ENCODE data around the gene UBALD2. TPM values are rescaled to one million over a fixed set of nuclear protein-coding genes. Genes with fewer than 3 reads are reported as not detected.

UBALD2 gene
- total RNA-seq, 1 donor from 2014 or later, result 3.4 TPM

DNA sequence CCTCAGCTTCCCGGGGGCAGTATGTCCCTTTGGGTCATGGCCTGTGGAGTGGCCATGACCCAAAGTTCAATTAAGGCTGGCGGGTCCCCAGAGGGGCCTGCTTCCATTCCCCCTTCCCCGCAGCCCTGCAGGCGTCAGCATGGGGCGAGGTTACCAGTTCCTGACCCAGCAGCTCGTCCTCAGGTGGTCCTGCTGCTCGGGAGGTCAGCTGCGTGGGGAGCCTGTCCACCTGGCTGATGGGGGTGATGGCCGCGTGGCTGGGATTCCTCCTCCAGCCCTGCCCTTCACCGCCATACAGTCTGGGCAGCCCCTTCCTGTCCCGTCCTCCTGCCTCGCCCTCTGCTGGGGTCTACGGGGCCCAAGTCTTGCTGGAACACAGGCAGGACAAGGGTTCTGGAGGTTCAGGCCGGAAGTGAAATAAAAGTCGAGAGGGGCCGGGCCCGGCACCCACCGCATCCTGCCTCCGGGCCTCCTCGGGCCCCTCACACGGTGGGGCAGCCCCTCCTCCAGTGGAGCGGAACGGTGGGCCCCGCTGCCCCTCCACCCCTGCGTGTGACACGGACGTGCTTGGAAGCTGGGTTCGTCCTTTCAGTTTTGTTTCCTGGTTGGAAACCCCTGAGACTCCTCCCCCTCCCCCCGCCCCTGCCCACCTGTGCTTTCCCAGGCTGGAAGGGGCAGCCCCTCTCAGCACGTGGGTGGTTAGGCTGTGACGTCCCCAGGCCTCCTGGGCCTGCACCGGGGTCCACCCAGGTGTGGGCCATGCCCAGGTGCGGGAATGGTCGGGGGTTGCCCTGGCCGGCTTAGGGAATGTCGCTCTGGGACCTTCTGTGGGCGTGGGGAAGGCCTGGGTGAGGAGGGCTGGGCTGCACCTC, 6.8 kb downstream of the UBALD2 start:
- H3K4me3 ChIP-seq (ENCODE audit: low read depth, low read length), result peak overlapping the region; percentile 16
- DNase-seq (ENCODE audit: low read depth), result no peak
- H3K27me3 ChIP-seq (ENCODE audit: control insufficient read depth, insufficient read depth, low read length), result no peaks in the 10 kb centered on the region
- TF ChIP-seq, protein P1, sequence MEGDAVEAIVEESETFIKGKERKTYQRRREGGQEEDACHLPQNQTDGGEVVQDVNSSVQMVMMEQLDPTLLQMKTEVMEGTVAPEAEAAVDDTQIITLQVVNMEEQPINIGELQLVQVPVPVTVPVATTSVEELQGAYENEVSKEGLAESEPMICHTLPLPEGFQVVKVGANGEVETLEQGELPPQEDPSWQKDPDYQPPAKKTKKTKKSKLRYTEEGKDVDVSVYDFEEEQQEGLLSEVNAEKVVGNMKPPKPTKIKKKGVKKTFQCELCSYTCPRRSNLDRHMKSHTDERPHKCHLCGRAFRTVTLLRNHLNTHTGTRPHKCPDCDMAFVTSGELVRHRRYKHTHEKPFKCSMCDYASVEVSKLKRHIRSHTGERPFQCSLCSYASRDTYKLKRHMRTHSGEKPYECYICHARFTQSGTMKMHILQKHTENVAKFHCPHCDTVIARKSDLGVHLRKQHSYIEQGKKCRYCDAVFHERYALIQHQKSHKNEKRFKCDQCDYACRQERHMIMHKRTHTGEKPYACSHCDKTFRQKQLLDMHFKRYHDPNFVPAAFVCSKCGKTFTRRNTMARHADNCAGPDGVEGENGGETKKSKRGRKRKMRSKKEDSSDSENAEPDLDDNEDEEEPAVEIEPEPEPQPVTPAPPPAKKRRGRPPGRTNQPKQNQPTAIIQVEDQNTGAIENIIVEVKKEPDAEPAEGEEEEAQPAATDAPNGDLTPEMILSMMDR (IDR thresholded peaks at IDR 0.05; ENCODE audit: insufficient read depth, low read length, severe bottlenecking), result no peak
- FAIRE-seq, result no peak
- H3K36me3 ChIP-seq (ENCODE audit: control insufficient read depth, insufficient read depth, low read length), result peaks cover 3% of the 10 kb centered on the region

DNA sequence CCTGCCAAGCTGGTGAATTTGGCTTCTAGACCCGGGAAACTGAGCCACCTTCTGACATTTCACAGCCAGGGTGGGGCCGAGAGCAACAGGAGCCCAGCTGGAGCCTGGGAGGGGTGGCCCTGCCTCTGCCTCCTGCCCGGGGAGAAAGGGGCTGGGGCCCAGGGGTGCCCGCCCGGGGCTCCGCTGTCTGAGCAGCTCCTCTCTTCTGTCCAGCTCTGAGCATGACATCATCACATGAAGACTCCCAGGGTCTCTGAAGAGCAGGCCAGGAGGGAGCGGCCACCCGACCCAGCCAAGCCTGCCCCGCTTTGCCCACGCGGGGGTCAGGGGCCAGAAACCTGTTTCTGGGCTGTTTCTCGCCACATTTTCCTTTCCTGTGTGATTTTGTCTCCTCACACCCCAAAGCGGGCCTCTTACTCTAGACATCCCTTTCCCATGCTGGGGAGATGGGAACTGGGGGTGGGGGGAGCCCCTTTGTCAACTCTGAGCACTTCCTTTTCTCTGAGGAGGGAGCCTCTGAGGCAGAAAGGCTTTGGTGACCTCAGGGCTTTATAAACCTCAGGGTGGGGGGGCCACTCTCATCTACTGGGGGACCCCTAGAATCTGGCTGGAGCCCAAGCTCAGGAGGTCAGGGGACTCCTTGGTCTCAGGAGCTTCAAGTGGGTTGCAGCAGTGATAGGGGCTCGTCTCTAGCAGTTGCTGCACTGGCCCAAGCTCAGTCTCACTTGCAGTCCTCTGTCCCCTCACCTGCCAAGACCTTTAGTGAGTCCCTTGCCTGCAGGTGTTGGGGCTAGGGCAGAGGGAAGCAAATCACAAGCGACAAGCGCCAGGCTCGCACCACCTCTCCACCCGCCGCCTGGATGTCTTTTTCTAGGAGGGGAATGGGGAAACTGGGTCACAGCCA, 7.6 kb downstream of the UBALD2 start:
- Histone ChIP-seq H3K4me3 (ENCODE audit: low read depth, low read length) (no peak overlapping the region), H3K36me3 (ENCODE audit: control insufficient read depth, insufficient read depth, low read length) (peaks cover 3% of the 10 kb centered on the region), H3K27me3 (ENCODE audit: control insufficient read depth, insufficient read depth, low read length) (no peaks in the 10 kb centered on the region)
- TF ChIP-seq, protein P1 (IDR thresholded peaks at IDR 0.05; ENCODE audit: insufficient read depth, low read length, severe bottlenecking), result no peak
- no peak for FAIRE-seq
- DNase-seq (ENCODE audit: low read depth), result no peak

DNA sequence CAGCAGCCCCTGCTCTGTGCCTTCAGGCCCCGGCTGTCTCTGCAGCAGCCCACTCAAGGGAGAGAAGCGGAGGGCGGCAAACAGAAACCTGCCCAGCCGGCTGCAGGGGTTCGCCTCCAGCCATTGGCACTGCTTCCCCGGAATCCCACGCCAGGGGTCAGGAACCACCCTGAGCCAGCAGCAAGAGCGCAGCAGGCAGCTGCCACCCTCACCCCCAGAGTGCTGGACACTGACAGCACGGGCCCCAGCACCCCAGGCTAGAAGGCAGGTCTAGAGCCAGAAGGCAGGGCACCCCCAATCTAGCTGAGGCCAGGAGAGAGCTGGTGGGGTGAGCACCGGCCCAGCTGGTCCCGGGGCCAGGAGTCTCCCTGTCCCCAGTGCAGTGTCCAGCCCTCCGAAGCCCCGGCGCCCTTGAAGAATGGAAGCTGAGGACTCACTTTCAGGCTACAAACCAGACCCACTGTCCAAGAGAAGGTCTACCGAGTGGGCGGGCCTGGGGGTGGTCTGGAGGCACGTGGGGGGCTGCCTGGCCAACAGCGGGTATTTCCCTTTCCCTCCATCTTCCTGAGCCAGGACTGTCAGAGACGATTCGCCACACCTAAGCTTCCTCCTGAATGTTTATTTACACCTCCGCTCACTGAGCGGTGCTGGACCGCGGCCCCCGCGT, 8.4 kb downstream of the UBALD2 start:
- peaks cover 3% of the 10 kb centered on the region for H3K36me3 ChIP-seq (ENCODE audit: control insufficient read depth, insufficient read depth, low read length)
- DNase-seq (ENCODE audit: low read depth), result no peak
- H3K27me3 ChIP-seq (ENCODE audit: control insufficient read depth, insufficient read depth, low read length), result no peaks in the 10 kb centered on the region
- TF ChIP-seq, protein P1 (IDR thresholded peaks at IDR 0.05; ENCODE audit: insufficient read depth, low read length, severe bottlenecking), result no peak
- no peak overlapping the region for H3K4me3 ChIP-seq (ENCODE audit: low read depth, low read length)
- no peak for FAIRE-seq

DNA sequence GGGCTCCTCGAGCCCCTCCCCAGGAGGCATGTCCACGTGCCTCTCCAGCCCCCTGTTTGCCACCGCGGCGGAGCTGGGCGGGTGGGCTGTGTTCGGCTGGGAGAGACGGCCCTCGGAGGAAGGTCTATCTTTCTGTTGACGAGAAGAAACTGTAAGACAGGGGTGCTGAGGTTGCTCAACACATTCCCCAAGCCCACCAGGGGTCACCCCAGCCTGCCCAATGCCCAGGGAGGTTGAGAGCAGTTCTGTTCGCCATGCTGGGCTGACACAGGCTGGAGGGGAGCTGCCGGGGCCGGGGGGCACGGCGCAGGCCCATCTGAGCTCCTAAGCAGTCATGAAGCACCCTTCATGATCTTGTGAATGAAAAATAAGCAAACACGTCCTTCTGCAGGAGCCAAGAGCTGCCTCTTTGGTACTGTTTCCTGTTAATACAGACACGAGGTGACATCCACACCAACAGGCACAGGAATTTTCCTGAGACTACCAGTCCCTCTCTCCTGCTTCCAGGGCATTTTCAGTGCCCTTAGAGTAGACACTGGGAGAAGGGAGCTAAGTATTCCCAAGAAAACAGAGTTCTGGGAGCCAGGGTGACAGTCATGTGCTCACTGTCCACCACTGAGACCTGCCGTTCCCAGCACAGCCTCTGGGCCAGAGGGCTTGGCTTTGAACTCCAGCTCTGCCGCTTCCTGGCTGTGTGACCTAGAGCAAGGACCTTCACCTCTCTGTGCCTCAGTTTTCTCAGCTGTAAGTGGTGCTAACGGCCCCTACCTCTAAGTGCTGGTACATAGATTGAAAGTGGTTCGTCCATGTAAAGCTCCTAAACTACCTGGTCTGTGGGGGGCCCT, 9.2 kb downstream of the UBALD2 start:
- TF ChIP-seq, protein P1 (IDR thresholded peaks at IDR 0.05; ENCODE audit: insufficient read depth, low read length, severe bottlenecking), result no peak
- FAIRE-seq (no peak), DNase-seq (ENCODE audit: low read depth) (no peak)
- Histone ChIP-seq H3K36me3 (ENCODE audit: control insufficient read depth, insufficient read depth, low read length) (peaks cover 1% of the 10 kb centered on the region), H3K27me3 (ENCODE audit: control insufficient read depth, insufficient read depth, low read length) (no peaks in the 10 kb centered on the region), H3K4me3 (ENCODE audit: low read depth, low read length) (no peak overlapping the region)

Measured in bronchial epithelial cell (primary cell).